Measurements from ENCODE around the gene OR56A4.
"Not testable (repeated sequence)": the region's sequence is repeated elsewhere in the genome, so short reads cannot be mapped to it uniquely, and the experiment has no call there.

OR56A4 gene

DNA sequence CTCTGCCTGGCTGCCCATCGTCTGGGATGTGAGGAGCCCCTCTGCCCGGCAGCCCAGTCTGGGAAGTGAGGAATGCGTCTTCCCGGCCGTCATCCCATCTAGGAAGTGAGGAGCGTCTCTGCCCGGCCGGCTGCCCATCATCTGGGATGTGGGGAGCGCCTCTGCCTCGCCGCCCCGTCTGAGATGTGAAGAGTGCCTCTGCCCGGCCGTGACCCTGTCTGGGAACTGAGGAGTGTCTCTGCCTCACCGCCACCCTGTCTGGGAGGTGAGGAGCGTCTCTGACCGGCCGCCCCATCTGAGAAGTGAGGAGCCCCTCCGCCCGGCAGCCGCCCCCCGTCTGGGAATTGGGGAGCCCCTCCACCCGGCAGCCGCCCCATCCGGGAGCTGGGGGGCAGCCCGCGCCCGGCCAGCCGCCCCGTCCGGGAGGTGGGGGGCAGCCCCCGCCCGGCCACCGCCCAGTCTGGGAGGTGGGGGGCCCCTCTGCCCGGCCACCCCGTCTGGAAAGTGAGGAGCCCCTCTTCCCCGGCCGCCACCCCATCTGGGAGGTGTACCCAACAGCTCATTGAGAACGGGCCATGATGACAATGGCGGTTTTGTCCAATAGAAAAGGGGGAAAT is 45.9 kb downstream of the OR56A4 start:
- DNase-seq = not testable (repeated sequence)

DNA sequence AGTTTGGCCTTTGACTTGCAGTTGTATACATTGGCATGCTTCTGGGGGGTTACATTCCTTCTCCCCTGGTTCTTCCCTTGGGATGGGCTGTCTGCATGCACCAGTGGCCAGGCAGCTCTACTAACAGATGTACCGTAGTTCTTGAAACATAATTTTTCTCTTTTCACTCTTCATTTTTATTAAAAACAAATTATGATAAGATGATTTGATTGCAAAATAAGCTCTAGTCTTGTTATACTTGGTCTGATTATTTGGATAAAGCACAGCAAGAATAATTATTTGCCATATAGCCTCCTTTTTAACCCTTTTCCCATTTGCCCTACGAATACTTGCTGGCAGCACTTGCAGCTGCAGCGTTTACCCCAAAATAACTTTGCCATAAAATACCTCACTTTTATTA is 51.2 kb downstream of the OR56A4 start:
- no peak for DNase-seq

All from C1 segment of cervical spinal cord (tissue), 14 donors.